Endothelial cell (in vitro differentiated cells): Measurements from ENCODE around the gene WDFY4. TPM values are rescaled to one million over a fixed set of nuclear protein-coding genes. Genes with fewer than 3 reads are reported as not detected.

Experiments
- DNase-seq: peaks from one replicate; pipeline ENCODE4 v3.0.0; 2021; ENCODE audit warnings: low spot score
- H3K27ac Mint-ChIP-seq: one replicate; pipeline ENCODE4 v1.8.0; 2021; ENCODE audit warnings: mixed read lengths, inconsistent platforms; ENCODE audit not compliant: unreplicated experiment
- H3K27me3 Mint-ChIP-seq: one replicate; pipeline ENCODE4 v1.8.0; 2021; ENCODE audit warnings: mild to moderate bottlenecking, moderate library complexity, mixed read lengths, inconsistent platforms; ENCODE audit not compliant: unreplicated experiment
- H3K36me3 Mint-ChIP-seq: one replicate; pipeline ENCODE4 v1.8.0; 2021; ENCODE audit warnings: mild to moderate bottlenecking, low read depth, mixed read lengths, inconsistent platforms; ENCODE audit not compliant: unreplicated experiment
- H3K4me1 Mint-ChIP-seq: one replicate; pipeline ENCODE4 v1.8.0; 2021; ENCODE audit warnings: mild to moderate bottlenecking, mixed read lengths, inconsistent platforms; ENCODE audit not compliant: unreplicated experiment
- H3K4me3 Mint-ChIP-seq: one replicate; pipeline ENCODE4 v1.8.0; 2021; ENCODE audit warnings: mild to moderate bottlenecking, mixed read lengths, inconsistent platforms; ENCODE audit not compliant: unreplicated experiment
- H3K9me3 Mint-ChIP-seq: one replicate; pipeline ENCODE4 v1.8.0; 2021; ENCODE audit warnings: mixed read lengths, inconsistent platforms; ENCODE audit not compliant: unreplicated experiment
- CTCF ChIP-seq: fragments of 200-600 bp; sonication (generic); IDR thresholded peaks from one replicate; pipeline ENCODE4 v1.5.0; 2021; ENCODE audit warnings: antibody characterized with exemption; ENCODE audit not compliant: unreplicated experiment
- total RNA-seq: library from RNA; stranded (reverse); fragmentation: NEBNext Ultra II Directional; extraction: Animal tissue kit (Norgen Biotek cat#: 25700); gene quantifications from one replicate; pipeline ENCODE4 v1.2.1, GENCODE V29; 2021; ENCODE audit not compliant: unreplicated experiment

WDFY4 gene
- total RNA-seq, 1 donor from 2014 or later = 0.54 TPM

DNA sequence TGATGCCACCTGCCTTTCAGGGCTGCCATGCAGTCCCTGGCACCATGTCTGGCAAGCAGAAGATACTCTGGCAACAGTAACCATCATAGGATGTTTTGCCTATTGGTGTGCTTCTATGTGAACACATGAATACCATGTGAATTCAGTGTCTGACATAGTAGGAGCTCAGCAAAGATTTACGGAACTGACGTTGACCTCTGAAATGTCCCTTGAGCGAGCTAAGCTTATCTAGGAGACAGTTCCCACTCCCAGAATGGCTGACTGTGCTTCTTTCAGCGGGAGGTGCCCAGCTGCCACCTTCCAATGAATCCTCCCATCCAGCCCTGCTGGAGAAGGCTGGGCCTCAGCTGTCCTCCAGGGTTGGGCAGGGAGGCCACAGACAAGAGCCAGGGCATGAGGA is 326.2 kb downstream of the WDFY4 start:
- no peak for DNase-seq
- Mint-ChIP-seq H3K36me3 (no peaks in the 10 kb centered on the region), H3K4me3 (no peak overlapping the region), H3K9me3 (no peaks in the 10 kb centered on the region), H3K27me3 (peaks cover 2% of the 10 kb centered on the region), H3K4me1 (peaks cover 15% of the 10 kb centered on the region), H3K27ac (no peak overlapping the region)
- no peak for TF ChIP-seq CTCF

DNA sequence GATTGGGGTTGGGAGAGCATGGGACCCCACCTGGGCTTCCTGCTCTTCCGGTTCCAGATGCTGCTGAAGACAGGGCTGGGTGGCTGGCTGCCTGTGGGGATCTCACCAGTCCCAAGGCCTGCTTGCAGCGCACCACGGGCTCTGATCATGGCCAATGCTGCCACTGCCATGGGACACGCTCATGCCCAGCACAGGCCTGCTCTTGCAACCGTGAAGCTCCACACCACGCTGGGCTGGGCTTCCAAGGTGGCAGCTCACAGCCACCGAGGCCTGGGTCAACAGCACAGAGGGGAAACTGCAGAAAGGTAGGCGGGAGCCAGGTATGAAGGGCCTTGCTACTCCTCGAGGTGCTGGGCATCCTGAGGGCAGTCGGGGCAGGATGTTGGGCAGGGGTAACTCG is 327.1 kb downstream of the WDFY4 start:
- Mint-ChIP-seq H3K4me3 (no peak overlapping the region), H3K27ac (no peak overlapping the region), H3K4me1 (peaks cover 15% of the 10 kb centered on the region), H3K9me3 (no peaks in the 10 kb centered on the region), H3K27me3 (peaks cover 2% of the 10 kb centered on the region), H3K36me3 (no peaks in the 10 kb centered on the region)
- no peak for DNase-seq
- no peak for TF ChIP-seq CTCF

- Mint-ChIP-seq H3K4me3 (no peak overlapping the region), H3K36me3 (no peaks in the 10 kb centered on the region), H3K27ac (no peak overlapping the region), H3K27me3 (peaks cover 2% of the 10 kb centered on the region), H3K9me3 (no peaks in the 10 kb centered on the region), H3K4me1 (peaks cover 15% of the 10 kb centered on the region)
- DNase-seq = no peak
- no peak for TF ChIP-seq CTCF
Measured at GRCh38 chr10:49012603-49013002, 327.9 kb downstream of the WDFY4 start.

DNA sequence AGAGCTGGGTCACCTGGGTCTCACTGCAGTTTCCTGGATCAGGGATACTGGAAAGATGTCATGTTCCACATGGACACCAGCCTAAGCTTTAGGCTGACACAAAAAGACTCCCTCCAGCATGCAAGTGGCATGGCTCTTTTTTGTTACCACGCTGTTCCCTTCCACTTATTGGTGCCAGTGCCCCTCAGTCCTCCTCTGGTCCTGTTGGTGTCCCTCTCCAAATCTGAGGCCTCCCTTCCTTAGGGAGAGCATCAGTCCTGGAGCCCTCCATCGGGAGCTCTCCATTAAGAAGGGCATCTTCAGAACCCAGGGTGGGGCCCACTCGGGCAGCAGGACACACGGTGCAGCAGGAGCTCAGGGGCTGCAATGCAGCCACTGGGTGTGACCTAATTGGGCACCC is 331.0 kb downstream of the WDFY4 start:
- no peak overlapping the region for H3K4me3 Mint-ChIP-seq
- no peaks in the 10 kb centered on the region for H3K9me3 Mint-ChIP-seq
- peaks cover 11% of the 10 kb centered on the region for H3K4me1 Mint-ChIP-seq
- H3K27ac Mint-ChIP-seq = no peak overlapping the region
- no peak for TF ChIP-seq CTCF
- H3K27me3 Mint-ChIP-seq = peaks cover 2% of the 10 kb centered on the region
- no peak for DNase-seq
- H3K36me3 Mint-ChIP-seq = no peaks in the 10 kb centered on the region

- Mint-ChIP-seq H3K9me3 (no peaks in the 10 kb centered on the region), H3K4me1 (no peaks in the 10 kb centered on the region), H3K4me3 (no peak overlapping the region), H3K36me3 (no peaks in the 10 kb centered on the region), H3K27ac (no peak overlapping the region), H3K27me3 (no peaks in the 10 kb centered on the region)
- DNase-seq = no peak
- TF ChIP-seq CTCF = no peak
Measured at GRCh38 chr10:49021685-49022084, 337.0 kb downstream of the WDFY4 start.
